ENCODE data around the gene STOML2.
A peak's percentile ranks its signal among the peaks of the same experiment; 100 is the strongest.
"Not testable (repeated sequence)": the region's sequence is repeated elsewhere in the genome, so short reads cannot be mapped to it uniquely, and the experiment has no call there.

The STOML2 gene, protein sequence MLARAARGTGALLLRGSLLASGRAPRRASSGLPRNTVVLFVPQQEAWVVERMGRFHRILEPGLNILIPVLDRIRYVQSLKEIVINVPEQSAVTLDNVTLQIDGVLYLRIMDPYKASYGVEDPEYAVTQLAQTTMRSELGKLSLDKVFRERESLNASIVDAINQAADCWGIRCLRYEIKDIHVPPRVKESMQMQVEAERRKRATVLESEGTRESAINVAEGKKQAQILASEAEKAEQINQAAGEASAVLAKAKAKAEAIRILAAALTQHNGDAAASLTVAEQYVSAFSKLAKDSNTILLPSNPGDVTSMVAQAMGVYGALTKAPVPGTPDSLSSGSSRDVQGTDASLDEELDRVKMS

DNA sequence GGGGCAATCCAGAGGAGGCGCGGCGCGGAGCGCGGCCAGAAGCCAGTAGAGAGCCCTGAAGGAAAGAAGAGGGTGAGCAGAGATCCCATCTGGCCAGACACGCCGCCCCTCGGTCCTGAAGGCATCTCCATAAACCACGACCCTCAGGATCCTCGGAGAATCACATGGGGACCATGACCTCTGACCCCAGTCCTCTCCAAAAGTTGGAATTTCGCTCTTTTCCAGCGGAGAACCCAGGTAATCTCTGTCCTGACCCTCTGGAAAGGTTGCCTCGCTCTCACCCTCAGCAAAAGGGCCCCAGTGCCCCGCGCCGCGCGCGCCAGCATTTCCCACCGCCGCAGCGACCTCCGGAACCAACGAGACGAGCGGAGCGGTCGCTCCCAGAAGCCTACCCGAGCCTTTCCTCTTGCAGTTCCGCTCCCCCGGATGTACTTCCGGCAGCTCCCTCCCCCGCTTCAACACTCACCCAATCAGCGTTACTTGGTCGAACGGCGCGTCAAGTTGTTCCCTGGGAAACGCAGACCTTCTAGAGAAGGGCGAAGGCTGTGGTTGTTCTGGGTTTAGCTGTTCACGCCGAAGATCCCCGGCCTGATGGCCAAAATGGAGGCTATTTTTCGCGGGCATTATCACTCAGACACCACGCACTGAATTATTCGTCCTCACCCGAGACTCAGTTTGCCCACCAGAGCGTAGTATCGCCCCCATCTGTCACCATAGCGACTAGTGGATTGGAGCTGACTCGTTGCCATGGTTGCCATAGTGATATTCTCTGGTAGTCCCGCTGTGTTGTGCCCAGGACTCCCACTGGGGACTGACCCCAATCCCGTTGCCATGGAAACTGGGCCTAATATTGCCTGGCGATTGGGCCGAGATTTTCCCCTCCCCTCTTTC, at the start of gene STOML2:
STOML2 (minus strand) TSS at position 363 of the 891 bp plus-strand sequence; CDS start at position 326, 37 bp downstream.
- DNase-seq, result peak; percentile 90

- not testable (repeated sequence) for DNase-seq
These were observed 45.1 kb upstream of the STOML2 start for GRCh38 chr9:35147941-35148563.

DNA sequence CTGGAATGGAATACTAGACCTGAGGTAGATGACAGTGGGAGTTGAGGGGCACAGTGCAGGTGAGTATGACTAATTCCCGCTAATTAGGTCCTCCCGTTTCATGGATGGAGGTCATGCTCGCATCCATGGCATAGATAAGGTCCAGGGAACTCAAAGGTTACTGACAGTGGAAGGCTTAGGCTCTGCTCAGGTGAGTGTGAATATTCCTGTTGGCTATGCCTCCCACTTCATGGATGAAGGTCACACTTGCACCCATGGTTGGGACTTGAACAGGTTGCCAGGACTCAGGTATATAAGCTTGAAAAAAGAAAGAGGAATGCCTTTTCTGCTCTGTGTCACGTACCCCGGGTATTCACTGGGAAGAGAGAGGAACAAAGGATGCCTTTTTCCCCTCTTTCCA, 39.1 kb upstream of the STOML2 start:
- no peak for DNase-seq

DNA sequence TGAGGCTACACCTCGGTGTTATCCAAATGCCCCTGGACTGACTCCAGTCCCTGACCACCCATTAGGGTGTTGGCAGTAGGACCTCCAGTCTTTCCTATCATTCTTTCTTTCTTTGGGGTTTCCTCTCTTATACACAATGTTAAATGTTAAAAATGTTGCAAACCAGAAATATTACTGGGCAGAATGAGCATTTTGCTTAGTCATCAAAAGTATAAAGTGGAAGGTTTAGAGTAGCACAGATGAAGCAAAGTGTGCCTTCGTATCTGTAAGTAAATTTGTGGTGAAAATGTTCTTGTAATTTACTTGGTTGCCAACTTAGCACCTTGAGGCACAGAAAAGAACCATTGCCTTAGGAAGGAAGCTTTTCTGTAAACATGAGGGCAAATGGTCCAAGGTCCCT, 37.2 kb upstream of the STOML2 start:
- no peak for DNase-seq

- no peak for DNase-seq
These were observed 33.9 kb upstream of the STOML2 start for GRCh38 chr9:35136866-35137265.

DNA sequence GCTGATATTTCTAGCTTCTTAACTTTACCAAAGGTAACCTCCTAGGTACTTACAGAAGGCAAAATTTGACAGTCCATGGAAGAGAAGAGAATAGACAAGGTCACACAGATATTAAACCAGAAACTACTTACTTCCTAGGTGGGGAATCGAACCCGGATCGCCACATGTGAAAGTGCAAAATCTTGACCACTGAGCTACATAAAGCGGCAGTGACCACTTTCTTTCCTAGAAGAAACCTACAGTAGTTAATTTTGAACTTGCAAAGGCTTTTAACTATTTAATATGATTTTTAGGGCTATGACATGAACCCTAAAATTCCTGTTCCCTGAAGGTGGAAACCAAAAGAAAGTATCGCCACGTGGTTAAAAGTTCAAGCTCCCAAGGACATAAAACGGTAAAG, 33.1 kb upstream of the STOML2 start:
- DNase-seq, result no peak

GRCh38 chr9:35134920-35135319, 32.0 kb upstream of the STOML2 start:
- no peak for DNase-seq

DNA sequence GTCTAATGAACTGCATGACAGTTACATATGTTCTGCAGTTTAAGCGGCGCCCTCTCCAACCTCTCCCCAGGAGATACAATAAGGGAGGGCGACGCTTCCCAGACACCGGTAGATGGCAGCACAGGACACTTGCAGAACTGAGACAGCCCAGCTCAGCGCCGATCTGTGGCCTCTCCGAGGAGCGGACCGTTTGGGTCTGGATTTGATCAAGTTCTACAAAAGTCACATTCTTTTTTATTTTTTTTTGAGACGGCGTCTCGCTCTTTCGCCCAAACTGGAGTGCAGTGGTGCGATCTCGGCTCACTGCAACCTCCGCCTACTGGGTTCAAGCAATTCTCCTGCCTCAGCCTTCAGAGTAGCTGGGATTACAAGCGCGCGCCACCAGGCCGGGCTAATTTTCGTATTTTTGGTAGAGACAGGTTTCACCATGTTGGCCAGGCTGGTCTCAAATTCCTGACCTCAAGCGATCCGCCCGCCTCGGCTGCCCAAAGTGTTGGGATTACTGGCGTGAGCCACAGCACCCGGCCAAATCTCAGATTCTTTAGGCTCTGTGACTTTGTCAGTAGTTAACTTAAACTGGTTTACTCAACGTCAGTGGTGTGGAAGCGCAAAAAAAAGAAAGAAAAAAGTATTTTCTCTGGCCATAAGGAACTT, 14.1 kb upstream of the STOML2 start:
- DNase-seq, result peak; percentile 87

GRCh38 chr9:35116539-35116897, 13.6 kb upstream of the STOML2 start:
- no peak for DNase-seq

GRCh38 chr9:35115680-35116538, 13.0 kb upstream of the STOML2 start, which contains the start of gene ATOSB:
Gene ATOSB (minus strand): TSS chr9:35115862. CDS start chr9:35108274, 7,588 bp downstream.
- peak; percentile 94 for DNase-seq

- DNase-seq, result no peak
These were observed 12.1 kb upstream of the STOML2 start for GRCh38 chr9:35114840-35115628.

GRCh38 chr9:35114113-35114839, 11.3 kb upstream of the STOML2 start:
- peak; percentile 77 for DNase-seq

DNA sequence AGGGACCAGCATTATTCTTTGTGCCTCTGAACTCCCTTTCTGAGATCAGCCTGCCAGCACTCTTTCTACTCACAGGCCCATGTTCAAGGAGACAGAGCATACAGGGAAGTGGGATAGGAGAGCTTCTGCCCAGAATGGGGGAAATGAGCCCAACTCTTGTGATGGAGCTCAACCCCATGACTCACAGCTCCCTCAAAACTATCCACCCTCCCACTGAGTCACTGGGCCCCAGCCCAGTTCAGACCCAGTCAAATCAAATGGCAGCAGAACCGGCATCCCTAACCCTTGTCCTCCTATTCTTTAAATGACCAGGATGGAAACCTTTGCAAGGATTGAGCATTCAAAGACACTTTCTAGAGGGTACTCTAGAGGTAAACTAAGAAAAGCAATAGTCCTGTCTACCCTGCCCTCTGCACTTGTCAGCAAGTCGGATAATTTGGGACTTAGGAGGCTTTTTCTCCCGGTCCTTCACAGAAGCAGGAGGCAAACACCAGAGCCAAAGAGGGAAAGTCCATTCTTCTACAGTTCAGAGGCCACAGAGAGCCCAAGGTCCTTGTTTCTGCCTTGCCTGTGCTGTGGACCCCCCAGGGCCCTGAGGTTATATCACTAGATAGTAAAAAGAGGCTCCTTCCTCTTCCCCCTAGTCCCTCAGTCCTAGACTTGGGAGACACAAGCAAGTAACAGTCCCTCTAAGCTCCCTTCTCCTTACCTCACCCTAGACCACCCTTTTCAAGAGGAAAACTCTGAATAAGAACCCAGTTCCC, 9.5 kb upstream of the STOML2 start:
- DNase-seq, result no peak

GRCh38 chr9:35111001-35111933, 8.3 kb upstream of the STOML2 start:
- DNase-seq, result peak; percentile 96

DNA sequence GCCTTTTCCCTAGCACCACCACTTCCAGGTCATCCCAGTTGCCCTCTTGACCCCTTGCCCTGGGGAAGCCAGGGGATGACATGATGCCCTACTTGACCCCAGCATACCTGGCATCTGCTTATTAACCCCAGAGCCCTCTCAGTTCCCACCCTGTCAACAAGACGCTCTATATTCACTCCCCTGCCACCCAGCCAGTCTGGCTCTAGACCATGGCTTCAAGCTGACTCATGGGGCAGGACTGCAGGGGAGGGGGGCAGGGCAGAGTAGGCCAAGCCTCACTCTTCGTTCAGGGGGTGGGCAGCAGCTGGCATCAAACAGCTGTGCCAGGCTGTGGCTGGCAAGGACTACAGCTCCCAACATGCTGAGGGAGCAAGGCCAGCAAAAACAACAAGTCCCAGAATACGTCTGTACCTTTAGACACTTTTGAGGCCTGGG, 7.4 kb upstream of the STOML2 start:
- no peak for DNase-seq

GRCh38 chr9:35108946-35109575, 6.1 kb upstream of the STOML2 start:
- DNase-seq, result no peak

- no peak for DNase-seq
These were observed 5.5 kb upstream of the STOML2 start for GRCh38 chr9:35108461-35108860.
